ENCODE results near the gene PCSK6.

GRCh38 chr15:101320501-101321052 is 168.9 kb downstream of the PCSK6 start:
- TF ChIP-seq GATA2 (IDR thresholded peaks at IDR 0.05; ENCODE audit: low read depth, low read length) (no peak), GATA3 (IDR thresholded peaks at IDR 0.05; ENCODE audit: low read depth, low read length) (no peak)
